Upper lobe of left lung (tissue), 4 donors: ENCODE results near the gene HLA-DRB1.

ENCODE experiments used
- CTCF ChIP-seq, 6 experiments: fragments of 450-650 bp in 4 of 6; fragments of 200-600 bp in 2 of 6; sonication (generic) in 2 of 6; IDR thresholded peaks; one replicate each; pipeline ENCODE4 v1.5.1; 2016 to 2019; ENCODE audit warnings: antibody characterized with exemption in 6 of 6
- EP300 ChIP-seq, 4 donors: sonication (generic); formaldehyde crosslinking; IDR thresholded peaks; one replicate each; pipeline ENCODE4 v1.5.1; 2017; ENCODE audit warnings: antibody characterized with exemption in 4 of 4, control low read depth in 2 of 4
- POLR2A ChIP-seq, 4 donors: fragments of 450-650 bp; IDR thresholded peaks; one replicate each; pipeline ENCODE4 v1.5.1; 2016 to 2017; ENCODE audit warnings: antibody characterized with exemption in 4 of 4, mild to moderate bottlenecking in 2 of 4
- POLR2AphosphoS5 ChIP-seq, 2 donors: sonication (generic); formaldehyde crosslinking; IDR thresholded peaks; one replicate each; pipeline ENCODE4 v1.5.1; 2017; ENCODE audit warnings: antibody characterized with exemption in 2 of 2

- TF ChIP-seq CTCF (IDR thresholded peaks at IDR 0.05) (no peak), POLR2A (IDR thresholded peaks at IDR 0.05) (no peak), EP300 (IDR thresholded peaks at IDR 0.05) (no peak), POLR2AphosphoS5 (IDR thresholded peaks at IDR 0.05) (no peak)
These were observed 13.4 kb downstream of the HLA-DRB1 start for GRCh38 chr6:32576250-32576649.
